ENCODE measurements around the gene FPR1.
A peak's percentile ranks its signal among the peaks of the same experiment; 100 is the strongest.

FPR1 gene

GRCh38 chr19:51751655-51752054 lies at the start of gene FPR1:
FPR1 (minus strand) TSS chr19:51751878; CDS start chr19:51746994, 4,884 bp downstream.
- peak in 1 of 2 donors; percentile 58 for DNase-seq

- no peak for DNase-seq
Observed at GRCh38 chr19:51800473-51801244, 49.0 kb upstream of the FPR1 start.

- DNase-seq: no peak
Observed at GRCh38 chr19:51799774-51800472, 48.2 kb upstream of the FPR1 start.

- DNase-seq: peak in 1 of 2 donors; percentile 68
Observed at GRCh38 chr19:51799034-51799773, 47.5 kb upstream of the FPR1 start.

- DNase-seq: no peak
Observed at GRCh38 chr19:51798062-51798461, 46.4 kb upstream of the FPR1 start.

GRCh38 chr19:51797480-51797879 lies 45.8 kb upstream of the FPR1 start:
- DNase-seq: no peak

- DNase-seq: peak in 1 of 2 donors; percentile 34
Observed at GRCh38 chr19:51796195-51796679, 44.6 kb upstream of the FPR1 start.

- DNase-seq: no peak
Observed at GRCh38 chr19:51794885-51795490, 43.3 kb upstream of the FPR1 start, which contains the start of gene FPR3. FPR3 (plus strand) TSS chr19:51795157; CDS start chr19:51823749, 28,592 bp downstream.

GRCh38 chr19:51793994-51794393 lies 42.3 kb upstream of the FPR1 start:
- DNase-seq: no peak

- no peak for DNase-seq
Observed at GRCh38 chr19:51792932-51793331, 41.3 kb upstream of the FPR1 start.

GRCh38 chr19:51789061-51789795 lies 37.5 kb upstream of the FPR1 start:
- DNase-seq: no peak

- DNase-seq: no peak
Observed at GRCh38 chr19:51788029-51788428, 36.4 kb upstream of the FPR1 start.

- no peak for DNase-seq
Observed at GRCh38 chr19:51786646-51787494, 35.2 kb upstream of the FPR1 start.

GRCh38 chr19:51784922-51785690 lies 33.4 kb upstream of the FPR1 start:
- peak; percentile 31 to 82 for DNase-seq

GRCh38 chr19:51784109-51784785 lies 32.6 kb upstream of the FPR1 start:
- no peak for DNase-seq

GRCh38 chr19:51783372-51783771 lies 31.7 kb upstream of the FPR1 start:
- peak in 1 of 2 donors; percentile 33 for DNase-seq

- no peak for DNase-seq
Observed at GRCh38 chr19:51781999-51782398, 30.3 kb upstream of the FPR1 start.

- DNase-seq: no peak
Observed at GRCh38 chr19:51780270-51780669, 28.6 kb upstream of the FPR1 start.

- no peak for DNase-seq
Observed at GRCh38 chr19:51779703-51780102, 28.0 kb upstream of the FPR1 start.

- DNase-seq: no peak
Observed at GRCh38 chr19:51779181-51779580, 27.5 kb upstream of the FPR1 start.

Data from CD4-positive, alpha-beta T cell treated with Interleukin-1 beta for 1 hour (primary cell).